ENCODE measurements around the gene ABCC11.

ABCC11 gene

DNA sequence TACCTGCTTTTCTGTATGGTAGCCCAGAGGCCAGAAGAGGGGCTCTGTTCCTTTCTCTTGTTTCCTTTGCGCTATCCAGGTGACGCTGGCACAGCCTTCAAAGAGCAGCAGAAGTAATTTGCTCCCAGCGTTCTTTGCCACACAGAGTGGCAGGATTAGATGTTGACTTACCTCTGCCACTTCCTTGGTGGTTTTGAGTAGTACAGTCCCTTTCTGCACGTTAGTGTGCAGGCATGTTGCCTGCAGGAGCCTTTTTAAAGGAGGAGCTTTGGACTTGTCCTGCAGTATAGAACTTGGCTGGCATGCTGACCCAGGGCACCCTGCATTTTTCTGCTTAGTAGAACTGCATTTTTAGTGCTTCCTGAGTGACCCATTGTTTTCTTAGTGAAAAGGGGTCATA lies at the start of gene ABCC11:
Gene ABCC11 (minus strand): TSS at position 229 of the 400 bp plus-strand sequence. CDS start 15,618 bp downstream, outside the sequence.
- DNase-seq (ENCODE audit: low read depth, low spot score): no peak

- DNase-seq (ENCODE audit: low read depth, low spot score): no peak
Observed at GRCh38 chr16:48295488-48296281, 48.3 kb upstream of the ABCC11 start.

DNA sequence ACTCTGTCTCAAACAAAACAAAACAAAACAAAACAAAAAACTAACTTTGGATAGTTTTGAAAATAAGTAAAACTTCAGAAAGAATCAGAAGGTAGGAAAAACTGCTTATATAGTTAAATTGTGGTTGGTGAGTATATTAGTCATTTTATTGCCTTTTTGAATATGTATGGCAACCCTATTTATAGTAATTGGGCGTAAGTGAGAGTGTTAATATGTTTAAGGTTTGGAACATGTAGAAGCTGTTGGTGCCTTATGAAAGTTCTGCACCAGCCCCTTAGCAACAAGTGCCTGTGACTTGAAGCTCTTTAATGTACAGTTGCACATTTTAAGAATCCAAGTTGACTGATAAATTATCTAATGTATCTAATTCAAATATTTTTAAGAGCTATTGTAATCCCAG lies 47.4 kb upstream of the ABCC11 start:
- no peak for DNase-seq (ENCODE audit: low read depth, low spot score)

- DNase-seq (ENCODE audit: low read depth, low spot score): no peak
Observed at GRCh38 chr16:48292452-48292851, 45.1 kb upstream of the ABCC11 start.

GRCh38 chr16:48291754-48292153 lies 44.4 kb upstream of the ABCC11 start:
- DNase-seq (ENCODE audit: low read depth, low spot score): no peak

DNA sequence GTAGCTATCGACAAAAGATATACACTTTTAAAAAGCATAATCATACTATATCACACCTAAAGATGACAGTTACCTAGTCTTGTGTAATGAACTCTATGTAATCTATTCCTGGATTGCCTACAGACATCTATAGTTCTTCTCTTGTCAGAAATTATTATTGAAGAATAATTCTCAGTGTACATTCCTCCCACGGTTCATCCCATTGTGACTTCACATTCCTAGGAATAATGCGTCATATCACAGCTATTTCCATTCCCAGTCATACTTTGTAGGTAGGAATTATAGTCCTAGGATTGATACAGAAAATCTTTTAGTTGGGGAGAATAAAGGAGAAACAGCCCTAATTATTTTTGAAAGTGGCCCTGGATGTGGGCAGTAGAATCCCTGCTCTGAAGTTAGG lies 44.0 kb upstream of the ABCC11 start:
- no peak for DNase-seq (ENCODE audit: low read depth, low spot score)

DNA sequence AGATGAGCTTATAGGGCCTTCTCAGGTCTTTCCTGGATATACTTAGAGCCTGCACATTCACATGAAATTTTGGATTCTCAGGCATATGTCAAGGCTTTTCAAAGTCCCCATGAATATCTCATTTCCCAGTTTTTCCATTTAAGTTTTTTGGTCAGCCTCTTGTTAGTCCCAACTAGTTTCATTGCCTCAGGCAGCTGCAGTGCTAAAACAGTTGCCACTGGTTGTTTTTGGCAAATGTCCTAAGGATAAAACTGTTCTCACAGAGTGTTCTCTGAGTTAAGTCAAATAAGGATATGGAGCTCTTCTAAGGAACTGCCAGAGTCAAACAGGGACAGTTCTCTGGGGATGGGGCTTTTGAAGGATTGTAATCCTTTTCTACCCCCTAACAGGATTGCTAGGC lies 39.9 kb upstream of the ABCC11 start:
- no peak for DNase-seq (ENCODE audit: low read depth, low spot score)

DNA sequence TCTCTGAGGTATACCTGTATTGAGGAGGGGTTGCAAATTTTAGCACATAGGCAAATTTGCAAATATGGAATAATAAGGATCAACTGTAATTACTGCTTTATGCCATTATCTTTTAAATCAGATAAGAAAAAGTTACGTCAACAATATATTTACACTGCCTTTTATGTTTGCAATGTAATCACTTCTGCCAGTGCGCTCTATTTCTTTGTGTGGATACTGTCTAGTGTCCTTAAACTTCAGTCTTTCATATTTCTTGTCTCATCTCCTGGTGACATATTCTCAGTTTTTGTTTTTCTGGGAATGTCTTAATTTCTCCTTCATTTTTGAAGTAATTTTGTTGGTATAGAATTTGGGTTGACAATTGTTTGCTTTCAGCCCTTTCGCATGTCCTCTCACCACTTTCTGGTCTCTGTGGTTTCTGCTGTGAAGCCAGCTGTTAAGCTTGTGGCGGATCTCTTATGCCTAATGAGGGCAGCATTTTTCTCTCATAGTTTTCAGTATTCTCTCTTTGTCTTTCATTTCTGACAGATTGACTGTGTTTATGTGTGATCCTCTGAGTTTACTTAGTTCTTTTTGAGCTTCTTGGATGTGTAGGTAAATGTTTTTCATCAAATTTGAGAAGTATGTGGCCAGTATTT lies 37.6 kb upstream of the ABCC11 start:
- DNase-seq (ENCODE audit: low read depth, low spot score): no peak

DNA sequence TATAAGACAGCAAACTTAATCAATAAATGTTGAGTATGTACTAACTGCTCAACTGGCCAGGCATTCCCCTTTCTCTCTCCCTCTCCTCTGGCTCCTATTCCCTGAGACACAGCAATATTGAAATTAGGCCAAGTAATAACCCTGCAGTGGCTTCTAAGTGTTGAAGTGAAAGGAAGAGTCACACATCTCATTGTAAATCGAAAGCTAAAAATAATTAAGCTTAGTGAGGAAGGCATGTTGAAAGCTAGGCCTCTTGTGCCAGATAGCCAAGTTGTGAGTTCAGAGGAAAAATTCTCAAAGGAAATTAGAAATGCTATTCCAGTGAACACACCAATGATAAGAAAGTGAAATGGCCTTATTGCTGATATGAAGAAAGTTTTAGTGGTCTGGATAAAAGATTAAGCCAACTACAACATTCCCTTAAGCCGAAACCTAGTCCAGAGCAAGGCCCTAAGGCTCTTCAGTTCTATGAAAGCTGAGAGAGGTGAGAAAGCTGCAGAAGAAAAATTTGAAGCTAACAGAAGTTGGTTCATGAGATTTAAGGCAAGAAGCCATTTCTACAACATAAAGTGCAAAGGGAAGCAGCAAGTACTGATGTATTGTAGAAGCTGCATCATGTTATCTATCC lies 35.4 kb upstream of the ABCC11 start:
- DNase-seq (ENCODE audit: low read depth, low spot score): no peak

DNA sequence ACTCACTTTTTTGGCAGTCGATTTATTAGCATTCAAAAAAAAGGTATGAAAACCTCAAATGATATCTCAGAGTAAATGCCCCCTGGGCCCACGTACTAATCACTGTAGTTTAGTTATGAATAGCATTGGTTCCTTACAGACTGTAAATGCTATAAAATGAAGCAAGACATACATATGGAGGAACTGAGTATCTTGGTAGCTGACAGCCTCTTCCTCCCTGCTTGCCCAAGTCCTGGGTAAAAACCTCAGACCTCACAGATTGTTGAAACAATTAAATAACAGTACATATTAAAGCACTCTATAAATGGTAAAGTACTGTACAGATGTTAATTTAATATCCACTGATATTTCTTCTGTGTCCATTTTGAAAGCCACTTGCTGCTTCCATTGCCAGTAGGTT lies 33.2 kb upstream of the ABCC11 start:
- DNase-seq (ENCODE audit: low read depth, low spot score): no peak

GRCh38 chr16:48279199-48279598 lies 31.9 kb upstream of the ABCC11 start:
- no peak for DNase-seq (ENCODE audit: low read depth, low spot score)

DNA sequence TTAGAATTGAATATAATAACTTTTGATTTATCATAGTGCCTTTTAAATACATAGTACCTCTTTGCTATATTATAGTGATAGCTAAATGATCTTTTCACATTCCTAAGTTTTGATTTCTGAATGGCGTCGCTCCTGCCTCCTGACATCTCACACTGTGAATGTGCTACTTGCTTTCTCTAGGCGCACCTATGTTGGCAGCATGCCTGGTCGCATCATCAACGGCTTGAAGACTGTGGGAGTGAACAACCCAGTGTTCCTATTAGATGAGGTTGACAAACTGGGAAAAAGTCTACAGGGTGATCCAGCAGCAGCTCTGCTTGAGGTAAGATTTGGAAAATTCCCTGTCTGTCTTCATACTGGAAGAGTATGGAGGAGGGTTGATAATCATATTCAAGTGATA lies 29.8 kb upstream of the ABCC11 start:
- no peak for DNase-seq (ENCODE audit: low read depth, low spot score)

DNA sequence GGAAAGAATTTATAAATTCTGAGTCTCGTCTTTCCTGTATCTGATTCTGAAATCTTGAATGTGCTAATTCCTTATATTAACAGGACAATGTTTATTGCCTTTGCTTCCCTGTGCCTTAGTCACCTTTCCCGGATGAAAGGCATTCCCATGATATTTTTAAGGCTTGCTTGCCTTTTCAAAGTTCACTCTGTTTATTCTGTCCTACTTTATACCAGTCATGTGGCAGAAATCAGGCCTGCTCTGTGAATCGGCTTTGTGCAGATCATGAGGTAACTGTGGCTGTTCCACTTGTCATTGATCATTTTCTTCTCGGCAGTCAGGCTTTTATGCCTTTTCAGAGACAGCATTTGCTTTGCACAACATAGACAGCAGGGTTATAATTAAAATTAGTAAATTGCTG lies 28.8 kb upstream of the ABCC11 start:
- DNase-seq (ENCODE audit: low read depth, low spot score): no peak

GRCh38 chr16:48274476-48274875 lies 27.1 kb upstream of the ABCC11 start:
- DNase-seq (ENCODE audit: low read depth, low spot score): no peak

DNA sequence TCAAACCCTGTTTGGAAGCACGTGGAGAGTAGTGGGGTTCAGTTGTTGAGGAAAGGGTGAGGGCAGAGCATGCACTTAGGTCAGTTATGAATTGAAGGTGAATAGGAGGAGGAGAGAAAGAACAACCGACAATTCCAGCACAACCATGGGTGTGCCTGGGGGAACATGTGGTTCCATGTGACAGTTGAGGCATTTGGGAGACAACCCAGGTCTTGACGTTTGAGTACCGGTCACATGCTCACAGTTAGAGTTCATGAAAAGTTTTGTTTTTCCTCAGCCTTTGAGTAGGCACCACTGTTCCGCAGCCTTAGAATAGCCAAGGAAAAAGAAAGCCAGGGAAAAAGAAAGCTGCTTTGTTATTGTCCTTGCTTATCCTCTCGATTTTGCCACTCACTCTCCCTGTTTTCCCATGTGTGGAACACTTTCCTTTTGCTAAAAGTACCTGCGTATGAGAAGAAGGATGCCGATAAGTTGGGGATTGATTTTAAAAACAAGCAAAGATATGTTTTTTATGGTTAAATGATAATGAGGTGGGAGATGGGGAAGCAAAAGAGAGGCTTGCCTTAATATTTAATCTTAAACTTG lies 25.6 kb upstream of the ABCC11 start:
- DNase-seq (ENCODE audit: low read depth, low spot score): no peak

GRCh38 chr16:48271728-48272127 lies 24.4 kb upstream of the ABCC11 start:
- DNase-seq (ENCODE audit: low read depth, low spot score): no peak

DNA sequence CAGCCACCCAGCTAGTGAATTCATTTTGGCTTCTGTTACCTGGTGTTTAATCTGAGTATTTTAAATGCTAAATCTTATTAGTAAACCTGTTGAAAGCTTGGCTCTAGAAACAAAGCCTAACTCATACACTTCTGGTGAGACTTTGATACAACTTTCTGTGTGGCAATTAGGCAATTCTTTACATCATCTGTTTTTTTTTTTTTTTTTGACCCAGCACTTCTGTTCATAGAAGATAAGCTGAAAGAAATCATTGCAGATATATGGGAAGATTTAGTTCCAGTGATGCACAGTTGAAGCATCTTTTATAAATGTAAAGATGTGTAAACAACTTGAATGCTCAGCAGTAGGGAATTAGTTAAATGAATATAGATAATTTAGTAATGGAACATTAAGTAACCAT lies 21.7 kb upstream of the ABCC11 start:
- DNase-seq (ENCODE audit: low read depth, low spot score): no peak

DNA sequence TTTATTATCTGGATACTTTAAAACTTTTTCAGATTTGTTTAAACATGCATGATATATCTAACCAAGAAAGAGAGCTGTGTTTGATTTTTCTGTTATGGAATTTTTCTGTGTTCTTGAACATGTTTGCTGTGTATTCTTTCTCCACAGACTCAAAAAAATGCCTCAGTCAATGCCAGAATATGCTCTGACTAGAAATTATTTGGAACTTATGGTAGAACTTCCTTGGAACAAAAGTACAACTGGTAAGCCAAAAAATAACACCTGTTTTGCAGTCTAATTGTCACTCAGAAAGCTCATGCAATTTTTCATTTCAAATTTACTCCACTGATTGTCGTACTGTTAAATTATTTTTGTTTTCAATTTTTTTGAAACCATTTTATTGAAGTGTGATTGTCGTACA lies 15.3 kb upstream of the ABCC11 start:
- no peak for DNase-seq (ENCODE audit: low read depth, low spot score)

- DNase-seq (ENCODE audit: low read depth, low spot score): no peak
Observed at GRCh38 chr16:48261569-48261968, 14.2 kb upstream of the ABCC11 start.

GRCh38 chr16:48256579-48257177 lies 9.3 kb upstream of the ABCC11 start:
- no peak for DNase-seq (ENCODE audit: low read depth, low spot score)

DNA sequence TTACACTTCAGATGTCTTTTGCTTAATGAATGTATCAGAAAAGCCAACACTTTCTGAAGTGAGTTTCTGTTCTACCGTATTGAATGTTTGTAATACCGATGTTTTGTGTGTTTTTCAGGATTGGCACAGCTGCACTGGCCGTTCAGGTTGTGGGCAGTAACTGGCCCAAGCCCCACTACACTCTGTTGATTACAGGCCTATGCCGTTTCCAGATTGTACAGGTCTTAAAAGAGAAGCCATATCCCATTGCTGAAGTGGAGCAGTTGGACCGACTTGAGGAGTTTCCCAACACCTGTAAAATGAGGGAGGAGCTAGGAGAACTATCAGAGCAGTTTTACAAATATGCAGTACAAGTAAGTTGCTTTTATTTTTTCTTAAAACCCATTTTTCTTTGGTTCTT lies 4.7 kb upstream of the ABCC11 start:
- DNase-seq (ENCODE audit: low read depth, low spot score): no peak

Measured in activated naive CD8-positive, alpha-beta T cell treated with anti-CD3 and anti-CD28 coated beads, Interleukin-2, amount 50 U/mL, for 16 hours (primary cell).